ENCODE data around the gene CHRM4.

CHRM4 gene

DNA sequence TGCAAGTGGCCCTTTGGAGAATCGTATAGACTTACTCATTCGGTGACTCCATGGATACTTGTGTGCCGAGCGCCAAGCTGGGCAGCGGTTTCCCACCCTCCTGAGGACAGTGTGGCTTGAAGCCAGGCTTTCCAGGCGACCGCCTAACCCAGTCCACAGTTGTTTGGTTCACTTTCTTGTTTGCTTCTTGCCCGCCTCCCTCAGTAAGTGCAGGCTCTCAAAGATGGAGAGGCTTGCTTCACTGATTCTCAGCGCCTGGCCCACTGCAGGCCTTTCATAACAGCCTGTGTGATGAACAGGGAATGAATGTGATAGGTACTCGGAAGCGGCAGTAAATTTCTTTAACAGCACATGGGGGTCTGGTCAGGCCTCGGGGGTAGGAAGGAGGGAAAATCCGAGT is 21.3 kb downstream of the CHRM4 start:
- DNase-seq (ENCODE audit: low read depth, low spot score) = no peak
- TF ChIP-seq YY1 (IDR thresholded peaks at IDR 0.05; ENCODE audit: insufficient read depth, insufficient read length) (no peak), ZNF274 (IDR thresholded peaks at IDR 0.05; ENCODE audit: low read depth, low read length) (no peak), SUZ12 (IDR thresholded peaks at IDR 0.05; ENCODE audit: extremely low read depth, insufficient read depth, insufficient read length) (no peak)

DNA sequence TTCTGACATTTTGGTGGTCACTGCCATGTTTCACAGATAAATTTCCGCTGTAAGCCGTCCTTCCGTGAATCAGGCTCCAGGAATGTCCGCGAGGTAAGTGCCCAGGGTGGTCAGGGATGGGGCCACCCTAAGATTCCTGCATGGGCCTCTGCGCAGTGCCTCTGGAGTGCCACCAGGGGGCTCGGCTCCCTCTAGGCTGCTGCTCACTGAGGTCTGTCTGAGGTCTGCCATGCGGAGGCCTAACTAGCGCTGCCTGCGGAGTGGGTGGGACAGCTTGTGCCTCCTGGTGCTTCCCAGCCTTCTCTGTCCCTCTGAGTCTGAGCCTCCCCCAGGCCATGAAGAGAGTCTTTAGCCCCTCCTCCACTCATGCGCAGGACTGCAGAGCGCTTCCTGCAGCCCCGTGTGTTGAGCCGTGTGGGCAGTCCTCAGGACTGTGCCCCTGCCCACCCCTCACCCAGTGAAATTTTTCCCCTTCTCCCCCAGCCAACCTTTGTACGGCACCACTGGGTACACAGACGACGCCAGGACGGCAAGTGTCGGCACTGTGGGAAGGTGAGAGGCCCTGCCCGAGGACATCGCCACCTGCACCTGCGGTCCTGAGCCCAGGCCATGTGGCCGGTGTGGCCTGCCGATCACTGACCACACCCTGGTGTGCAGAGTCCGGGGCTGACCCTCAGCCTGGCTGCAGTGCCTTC is 22.0 kb downstream of the CHRM4 start:
- peaks cover 35% of the 10 kb centered on the region for H3K4me1 ChIP-seq (ENCODE audit: insufficient read depth, insufficient read length)
- peak overlapping the region; percentile 54 for H3K9ac ChIP-seq (ENCODE audit: insufficient read length, low read depth)
- peaks cover 74% of the 10 kb centered on the region for H3K36me3 ChIP-seq (ENCODE audit: insufficient read depth, insufficient read length, low read length)
- no peaks in the 10 kb centered on the region for H3K27me3 ChIP-seq (ENCODE audit: insufficient read depth, insufficient read length)
- H3K4me3 ChIP-seq (ENCODE audit: insufficient read length, low read depth) = no peak overlapping the region
- no peak for TF ChIP-seq ZNF274 (IDR thresholded peaks at IDR 0.05; ENCODE audit: low read depth, low read length)
- TF ChIP-seq YY1 (IDR thresholded peaks at IDR 0.05; ENCODE audit: insufficient read depth, insufficient read length) = no peak
- no peak for TF ChIP-seq SUZ12 (IDR thresholded peaks at IDR 0.05; ENCODE audit: extremely low read depth, insufficient read depth, insufficient read length)
- no peaks in the 10 kb centered on the region for H3K9me3 ChIP-seq (ENCODE audit: insufficient read depth, low read length)
- no peak for DNase-seq (ENCODE audit: low read depth, low spot score)

More for the DNA sequence above, 21.3 kb downstream of the CHRM4 start:
- Histone ChIP-seq H3K9ac (ENCODE audit: insufficient read length, low read depth) (peak overlapping the region; percentile 54), H3K27me3 (ENCODE audit: insufficient read depth, insufficient read length) (no peaks in the 10 kb centered on the region), H3K4me1 (ENCODE audit: insufficient read depth, insufficient read length) (peaks cover 30% of the 10 kb centered on the region), H3K9me3 (ENCODE audit: insufficient read depth, low read length) (no peaks in the 10 kb centered on the region), H3K36me3 (ENCODE audit: insufficient read depth, insufficient read length, low read length) (peaks cover 75% of the 10 kb centered on the region), H3K4me3 (ENCODE audit: insufficient read length, low read depth) (no peak overlapping the region)

DNA sequence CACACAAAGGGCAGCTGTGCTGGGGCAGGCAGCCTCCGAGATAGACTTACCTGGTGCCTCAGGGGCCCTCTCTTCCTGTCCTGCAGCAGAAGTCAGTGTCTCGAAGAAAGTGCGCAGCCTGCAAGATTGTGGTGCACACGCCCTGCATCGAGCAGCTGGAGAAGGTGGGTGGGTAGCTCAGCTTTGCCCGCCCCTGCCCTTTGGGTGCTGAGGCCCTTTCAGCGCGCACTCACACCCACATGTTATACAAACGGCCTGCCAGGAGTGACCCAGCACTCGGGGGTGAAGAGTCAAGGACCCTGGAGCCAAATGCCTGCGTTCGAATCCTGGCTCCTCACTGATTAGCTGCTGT is 23.7 kb downstream of the CHRM4 start:
- Histone ChIP-seq H3K4me1 (ENCODE audit: insufficient read depth, insufficient read length) (peaks cover 43% of the 10 kb centered on the region), H3K27me3 (ENCODE audit: insufficient read depth, insufficient read length) (no peaks in the 10 kb centered on the region), H3K9ac (ENCODE audit: insufficient read length, low read depth) (peak overlapping the region; percentile 47), H3K4me3 (ENCODE audit: insufficient read length, low read depth) (no peak overlapping the region), H3K36me3 (ENCODE audit: insufficient read depth, insufficient read length, low read length) (peaks cover 77% of the 10 kb centered on the region), H3K9me3 (ENCODE audit: insufficient read depth, low read length) (no peaks in the 10 kb centered on the region)
- TF ChIP-seq YY1 (IDR thresholded peaks at IDR 0.05; ENCODE audit: insufficient read depth, insufficient read length) (no peak), ZNF274 (IDR thresholded peaks at IDR 0.05; ENCODE audit: low read depth, low read length) (no peak), SUZ12 (IDR thresholded peaks at IDR 0.05; ENCODE audit: extremely low read depth, insufficient read depth, insufficient read length) (no peak)
- DNase-seq (ENCODE audit: low read depth, low spot score) = no peak

DNA sequence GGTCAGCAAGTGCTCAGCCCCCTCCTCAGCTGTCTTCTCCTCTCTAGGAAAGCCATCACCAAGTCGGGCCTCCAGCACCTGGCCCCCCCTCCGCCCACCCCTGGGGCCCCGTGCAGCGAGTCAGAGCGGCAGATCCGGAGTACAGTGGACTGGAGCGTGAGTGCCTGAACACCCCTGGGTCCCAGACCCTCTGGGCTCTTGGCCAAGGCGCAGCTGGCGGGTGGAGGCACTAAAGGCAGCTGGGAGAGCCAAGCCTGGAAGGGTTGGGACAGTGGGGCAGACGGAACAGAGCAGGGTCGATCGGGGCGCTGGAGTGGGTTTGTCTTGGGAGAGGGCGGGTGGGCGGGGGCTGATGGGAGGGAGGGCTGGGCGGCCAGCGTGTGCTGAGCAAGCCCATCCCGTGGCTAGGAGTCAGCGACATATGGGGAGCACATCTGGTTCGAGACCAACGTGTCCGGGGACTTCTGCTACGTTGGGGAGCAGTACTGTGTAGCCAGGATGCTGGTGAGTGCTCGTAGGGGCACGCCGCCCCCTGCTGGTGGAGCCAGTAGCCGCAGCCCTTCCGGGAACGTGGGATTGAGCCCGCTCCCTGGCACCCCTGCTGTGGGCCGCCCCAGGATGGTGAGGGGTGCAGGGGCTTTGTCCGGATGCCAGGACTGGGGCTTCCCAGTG is 24.2 kb downstream of the CHRM4 start:
- no peak overlapping the region for H3K4me3 ChIP-seq (ENCODE audit: insufficient read length, low read depth)
- H3K9me3 ChIP-seq (ENCODE audit: insufficient read depth, low read length) = no peaks in the 10 kb centered on the region
- no peaks in the 10 kb centered on the region for H3K27me3 ChIP-seq (ENCODE audit: insufficient read depth, insufficient read length)
- H3K9ac ChIP-seq (ENCODE audit: insufficient read length, low read depth) = peak overlapping the region; percentile 47
- TF ChIP-seq YY1 (IDR thresholded peaks at IDR 0.05; ENCODE audit: insufficient read depth, insufficient read length) = no peak
- peaks cover 45% of the 10 kb centered on the region for H3K4me1 ChIP-seq (ENCODE audit: insufficient read depth, insufficient read length)
- no peak for DNase-seq (ENCODE audit: low read depth, low spot score)
- peaks cover 77% of the 10 kb centered on the region for H3K36me3 ChIP-seq (ENCODE audit: insufficient read depth, insufficient read length, low read length)

DNA sequence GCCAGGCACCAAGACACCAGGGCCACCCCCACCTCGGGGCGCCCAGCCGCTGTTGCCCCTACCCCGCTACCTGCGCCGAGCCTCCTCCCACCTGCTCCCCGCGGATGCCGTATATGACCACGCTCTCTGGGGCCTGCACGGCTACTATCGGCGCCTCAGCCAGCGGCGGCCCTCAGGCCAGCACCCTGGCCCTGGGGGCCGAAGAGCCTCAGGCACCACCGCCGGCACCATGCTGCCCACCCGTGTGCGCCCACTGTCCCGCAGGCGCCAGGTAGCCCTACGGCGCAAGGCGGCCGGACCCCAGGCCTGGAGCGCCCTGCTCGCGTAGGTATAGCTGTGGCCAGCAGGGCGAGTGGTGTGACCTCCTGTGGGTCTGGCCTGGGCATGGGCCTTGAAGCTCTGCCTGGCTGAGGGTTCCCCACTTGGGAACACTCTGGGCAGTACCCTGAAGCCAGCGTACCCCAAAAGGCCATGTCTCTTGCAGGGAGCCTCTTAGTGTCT is 24.9 kb downstream of the CHRM4 start:
- no peak for TF ChIP-seq SUZ12 (IDR thresholded peaks at IDR 0.05; ENCODE audit: extremely low read depth, insufficient read depth, insufficient read length)
- TF ChIP-seq ZNF274 (IDR thresholded peaks at IDR 0.05; ENCODE audit: low read depth, low read length) = no peak
- no peak for TF ChIP-seq YY1 (IDR thresholded peaks at IDR 0.05; ENCODE audit: insufficient read depth, insufficient read length)
- no peaks in the 10 kb centered on the region for H3K27me3 ChIP-seq (ENCODE audit: insufficient read depth, insufficient read length)
- no peak for DNase-seq (ENCODE audit: low read depth, low spot score)
- H3K9ac ChIP-seq (ENCODE audit: insufficient read length, low read depth) = peak overlapping the region; percentile 37
- H3K4me1 ChIP-seq (ENCODE audit: insufficient read depth, insufficient read length) = peaks cover 51% of the 10 kb centered on the region
- no peak overlapping the region for H3K4me3 ChIP-seq (ENCODE audit: insufficient read length, low read depth)
- no peaks in the 10 kb centered on the region for H3K9me3 ChIP-seq (ENCODE audit: insufficient read depth, low read length)
- H3K36me3 ChIP-seq (ENCODE audit: insufficient read depth, insufficient read length, low read length) = peaks cover 76% of the 10 kb centered on the region

DNA sequence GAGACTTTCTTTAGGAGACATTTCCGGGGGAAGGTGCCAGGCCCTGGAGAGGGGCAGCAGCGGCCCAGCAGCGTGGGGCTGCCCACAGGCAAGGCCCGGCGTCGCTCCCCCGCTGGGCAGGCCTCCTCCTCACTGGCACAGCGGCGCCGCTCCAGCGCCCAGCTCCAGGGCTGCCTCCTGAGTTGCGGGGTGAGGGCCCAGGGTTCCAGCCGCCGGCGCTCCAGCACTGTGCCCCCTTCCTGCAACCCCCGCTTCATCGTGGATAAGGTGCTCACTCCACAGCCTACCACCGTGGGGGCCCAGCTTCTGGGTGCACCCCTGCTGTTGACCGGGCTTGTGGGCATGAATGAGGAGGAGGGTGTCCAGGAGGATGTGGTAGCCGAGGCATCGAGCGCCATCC is 25.3 kb downstream of the CHRM4 start:
- no peaks in the 10 kb centered on the region for H3K27me3 ChIP-seq (ENCODE audit: insufficient read depth, insufficient read length)
- no peak for DNase-seq (ENCODE audit: low read depth, low spot score)
- no peak overlapping the region for H3K4me3 ChIP-seq (ENCODE audit: insufficient read length, low read depth)
- H3K9me3 ChIP-seq (ENCODE audit: insufficient read depth, low read length) = no peaks in the 10 kb centered on the region
- TF ChIP-seq YY1 (IDR thresholded peaks at IDR 0.05; ENCODE audit: insufficient read depth, insufficient read length) = no peak
- TF ChIP-seq ZNF274 (IDR thresholded peaks at IDR 0.05; ENCODE audit: low read depth, low read length) = no peak
- TF ChIP-seq SUZ12 (IDR thresholded peaks at IDR 0.05; ENCODE audit: extremely low read depth, insufficient read depth, insufficient read length) = no peak
- H3K9ac ChIP-seq (ENCODE audit: insufficient read length, low read depth) = peak overlapping the region; percentile 37
- H3K4me1 ChIP-seq (ENCODE audit: insufficient read depth, insufficient read length) = peaks cover 56% of the 10 kb centered on the region
- H3K36me3 ChIP-seq (ENCODE audit: insufficient read depth, insufficient read length, low read length) = peaks cover 72% of the 10 kb centered on the region

DNA sequence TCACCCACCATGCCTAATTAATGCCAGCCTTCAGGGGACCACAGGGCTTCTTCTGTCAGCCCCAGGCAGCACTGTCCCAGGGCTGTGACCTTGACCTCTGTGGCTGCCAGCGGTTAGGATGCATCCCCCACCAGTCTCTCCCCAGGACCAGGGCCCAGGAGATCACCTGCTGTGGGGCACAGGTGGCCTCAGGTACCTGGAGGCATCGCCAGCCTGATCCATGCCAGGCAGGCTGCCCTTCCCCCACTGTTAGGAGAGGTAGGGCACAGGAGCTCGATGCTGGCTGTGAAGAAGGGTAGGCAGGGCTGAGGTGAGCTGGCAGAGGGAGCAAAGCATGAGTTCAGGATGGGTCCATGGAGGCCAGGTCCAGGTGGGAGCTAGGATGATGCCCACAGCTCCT is 26.8 kb downstream of the CHRM4 start:
- Histone ChIP-seq H3K4me3 (ENCODE audit: insufficient read length, low read depth) (no peak overlapping the region), H3K9ac (ENCODE audit: insufficient read length, low read depth) (peak overlapping the region; percentile 3), H3K27me3 (ENCODE audit: insufficient read depth, insufficient read length) (no peaks in the 10 kb centered on the region), H3K9me3 (ENCODE audit: insufficient read depth, low read length) (no peaks in the 10 kb centered on the region), H3K36me3 (ENCODE audit: insufficient read depth, insufficient read length, low read length) (peaks cover 58% of the 10 kb centered on the region), H3K4me1 (ENCODE audit: insufficient read depth, insufficient read length) (peaks cover 53% of the 10 kb centered on the region)
- DNase-seq (ENCODE audit: low read depth, low spot score) = no peak
- TF ChIP-seq ZNF274 (IDR thresholded peaks at IDR 0.05; ENCODE audit: low read depth, low read length) = no peak
- TF ChIP-seq SUZ12 (IDR thresholded peaks at IDR 0.05; ENCODE audit: extremely low read depth, insufficient read depth, insufficient read length) = no peak

Measured in NT2/D1 (cell line).